Breast epithelium (tissue), 4 donors: ENCODE data around the gene NELL2. TPM values are rescaled to one million over a fixed set of nuclear protein-coding genes. Genes with fewer than 3 reads are reported as not detected.
"Not testable (repeated sequence)": the region's sequence is repeated elsewhere in the genome, so short reads cannot be mapped to it uniquely, and the experiment has no call there.

ENCODE experiments used
- DNase-seq, 2 donors: peaks; one replicate each; pipeline ENCODE4 v3.0.0-alpha.2; 2019; ENCODE audit warnings: low spot score in 2 of 2
- H3K27ac ChIP-seq, 2 donors: fragments of 200-600 bp; sonication (generic) in 1 of 2; one replicate each; pipeline ENCODE4 v1.5.1; 2016 to 2019; ENCODE audit warnings: mild to moderate bottlenecking in 1 of 2
- H3K27me3 ChIP-seq, 2 donors: fragments of 200-600 bp; sonication (generic) in 1 of 2; one replicate each; pipeline versions ENCODE4 v1.5.1 to v1.6.0; 2017 to 2019; ENCODE audit warnings: control low read depth in 1 of 2, mild to moderate bottlenecking in 1 of 2
- H3K36me3 ChIP-seq: fragments of 200-600 bp; one replicate; pipeline ENCODE4 v1.5.1; 2019
- H3K4me1 ChIP-seq, 2 donors: fragments of 200-600 bp; sonication (generic); one replicate each; pipeline ENCODE4 v1.5.1; 2016 to 2019; ENCODE audit warnings: control low read depth in 1 of 2
- H3K4me3 ChIP-seq, 3 donors: fragments of 200-600 bp; sonication (generic); 1 replicate in 2 of 3; 2 replicates in 1 of 3; pipeline ENCODE4 v1.5.1; 2016 to 2019; ENCODE audit warnings: mild to moderate bottlenecking in 3 of 3, moderate library complexity in 2 of 3
- H3K9me3 ChIP-seq, 2 donors: fragments of 200-600 bp; sonication (generic) in 1 of 2; one replicate each; pipeline ENCODE4 v1.5.1; 2016 to 2019; ENCODE audit warnings: control low read depth in 1 of 2
- POLR2A ChIP-seq: fragments of 450-650 bp; IDR thresholded peaks from one replicate; pipeline ENCODE4 v1.6.1; 2016; ENCODE audit warnings: antibody characterized with exemption, mild to moderate bottlenecking, moderate library complexity
- POLR2AphosphoS5 ChIP-seq, 3 donors: sonication (generic); formaldehyde crosslinking; IDR thresholded peaks; one replicate each; pipeline ENCODE4 v1.6.1; 2017; ENCODE audit warnings: antibody characterized with exemption in 3 of 3
- intact Hi-C: fragments of 100-400 bp; cut with DNase I; formaldehyde crosslinking; loops from one replicate; pipeline ENCODE4 v1.15.1; 2023; ENCODE audit warnings: low total_unique reads
- total RNA-seq, 3 donors: library from RNA; depleted of rRNA; stranded (reverse); fragments of >200 nt; gene quantifications; one replicate each; pipeline ENCODE4 v1.1.0, GENCODE V29; 2016
- TF ChIP-seq, protein P1 (sequence below), 3 donors: fragments of 450-650 bp; IDR thresholded peaks; one replicate each; pipeline ENCODE4 v1.5.1; 2016 to 2017; ENCODE audit warnings: antibody characterized with exemption in 3 of 3, mild to moderate bottlenecking in 3 of 3, moderate library complexity in 3 of 3

NELL2 gene
- total RNA-seq, 3 donors from 2014 or later, result 4.9 to 10.1 (median 9.9) TPM

DNA sequence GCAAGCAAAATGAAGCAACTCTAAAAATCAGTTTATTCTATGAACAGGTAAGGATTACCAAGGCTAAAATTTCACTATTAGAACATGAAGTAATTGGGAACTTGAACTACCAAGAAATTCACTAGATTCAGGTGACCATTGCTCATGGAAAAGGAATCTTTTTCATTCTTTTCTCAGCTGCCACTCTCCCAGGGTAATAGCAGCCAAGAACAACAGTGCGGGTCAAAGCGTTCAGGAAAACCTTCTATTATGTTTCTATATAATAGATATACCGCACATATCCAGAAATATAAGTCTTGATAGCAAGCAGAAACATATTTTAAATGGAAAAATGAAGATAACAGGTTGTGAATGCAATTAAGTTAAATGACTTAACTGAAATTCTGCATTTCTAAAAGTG lies 125.6 kb downstream of the NELL2 start:
- no peaks in the 10 kb centered on the region for H3K4me1 ChIP-seq
- no peak for TF ChIP-seq POLR2A
- TF ChIP-seq POLR2AphosphoS5 (IDR thresholded peaks at IDR 0.05), result no peak
- TF ChIP-seq, protein P1, sequence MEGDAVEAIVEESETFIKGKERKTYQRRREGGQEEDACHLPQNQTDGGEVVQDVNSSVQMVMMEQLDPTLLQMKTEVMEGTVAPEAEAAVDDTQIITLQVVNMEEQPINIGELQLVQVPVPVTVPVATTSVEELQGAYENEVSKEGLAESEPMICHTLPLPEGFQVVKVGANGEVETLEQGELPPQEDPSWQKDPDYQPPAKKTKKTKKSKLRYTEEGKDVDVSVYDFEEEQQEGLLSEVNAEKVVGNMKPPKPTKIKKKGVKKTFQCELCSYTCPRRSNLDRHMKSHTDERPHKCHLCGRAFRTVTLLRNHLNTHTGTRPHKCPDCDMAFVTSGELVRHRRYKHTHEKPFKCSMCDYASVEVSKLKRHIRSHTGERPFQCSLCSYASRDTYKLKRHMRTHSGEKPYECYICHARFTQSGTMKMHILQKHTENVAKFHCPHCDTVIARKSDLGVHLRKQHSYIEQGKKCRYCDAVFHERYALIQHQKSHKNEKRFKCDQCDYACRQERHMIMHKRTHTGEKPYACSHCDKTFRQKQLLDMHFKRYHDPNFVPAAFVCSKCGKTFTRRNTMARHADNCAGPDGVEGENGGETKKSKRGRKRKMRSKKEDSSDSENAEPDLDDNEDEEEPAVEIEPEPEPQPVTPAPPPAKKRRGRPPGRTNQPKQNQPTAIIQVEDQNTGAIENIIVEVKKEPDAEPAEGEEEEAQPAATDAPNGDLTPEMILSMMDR (IDR thresholded peaks at IDR 0.05), result no peak
- H3K4me3 ChIP-seq, result no peak overlapping the region
- no peaks in the 10 kb centered on the region for H3K9me3 ChIP-seq
- H3K27me3 ChIP-seq, result no peaks in the 10 kb centered on the region
- no peak for DNase-seq
- intact Hi-C loops, result loop anchor here (5.0 kb wide), 1 partner anchor 538 kb away; no protein-coding TSS in a partner anchor
- no peaks in the 10 kb centered on the region for H3K36me3 ChIP-seq
- no peak overlapping the region for H3K27ac ChIP-seq

DNA sequence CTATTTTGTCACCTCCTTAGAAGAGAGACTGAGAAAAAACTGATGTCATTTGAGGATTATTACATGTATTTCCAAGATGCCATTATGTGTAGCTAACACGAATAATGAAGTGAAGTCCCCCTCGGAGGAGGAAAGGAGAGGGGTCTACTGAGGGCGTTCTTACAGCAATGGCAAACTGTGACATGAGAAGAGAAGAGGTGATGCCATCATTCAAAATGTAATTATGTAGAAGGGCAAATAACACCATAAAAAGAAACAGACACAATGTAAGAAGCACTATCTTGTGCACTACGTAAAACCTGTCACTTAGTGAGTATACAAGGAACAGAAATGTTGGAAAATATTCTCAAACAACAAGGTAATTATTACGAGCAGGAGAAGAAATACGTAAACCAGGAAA lies 126.5 kb downstream of the NELL2 start:
- intact Hi-C loops, result no loop called here
- no peak overlapping the region for H3K27ac ChIP-seq
- H3K9me3 ChIP-seq, result no peaks in the 10 kb centered on the region
- no peaks in the 10 kb centered on the region for H3K36me3 ChIP-seq
- no peaks in the 10 kb centered on the region for H3K4me1 ChIP-seq
- TF ChIP-seq POLR2AphosphoS5 (IDR thresholded peaks at IDR 0.05) (no peak), POLR2A (no peak)
- TF ChIP-seq, protein P1 (IDR thresholded peaks at IDR 0.05), result no peak
- no peak for DNase-seq
- no peak overlapping the region for H3K4me3 ChIP-seq
- no peaks in the 10 kb centered on the region for H3K27me3 ChIP-seq

DNA sequence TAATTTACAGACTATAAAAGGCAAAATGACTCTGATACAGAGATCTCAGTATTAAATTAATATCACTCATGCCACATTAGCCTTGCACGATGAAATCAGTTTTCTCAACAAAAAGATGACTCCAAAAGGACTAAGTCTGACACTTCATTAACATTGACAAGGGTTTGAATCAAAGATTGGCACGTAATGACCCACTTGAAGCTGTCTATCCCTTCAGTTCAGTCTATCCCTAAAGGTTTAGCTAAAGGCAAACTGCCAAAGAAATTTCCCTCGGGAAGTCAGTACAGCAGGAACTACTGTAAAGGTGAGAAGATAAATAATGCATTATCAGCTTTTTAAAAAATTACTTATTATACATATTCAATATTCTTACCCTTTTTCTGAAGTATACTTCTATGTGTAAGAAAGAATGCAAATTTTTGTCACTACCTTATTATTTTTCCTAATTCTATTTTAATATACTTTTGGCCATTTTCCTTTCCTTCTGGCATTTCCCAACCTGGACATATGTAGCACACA lies 127.1 kb downstream of the NELL2 start:
- TF ChIP-seq POLR2A, result no peak
- TF ChIP-seq, protein P1 (IDR thresholded peaks at IDR 0.05), result no peak
- TF ChIP-seq POLR2AphosphoS5 (IDR thresholded peaks at IDR 0.05), result no peak
- H3K4me1 ChIP-seq, result no peaks in the 10 kb centered on the region
- DNase-seq, result no peak
- H3K27ac ChIP-seq, result no peak overlapping the region
- H3K27me3 ChIP-seq, result no peaks in the 10 kb centered on the region
- no peak overlapping the region for H3K4me3 ChIP-seq
- H3K9me3 ChIP-seq, result no peaks in the 10 kb centered on the region
- no peaks in the 10 kb centered on the region for H3K36me3 ChIP-seq
- intact Hi-C loops, result no loop called here

DNA sequence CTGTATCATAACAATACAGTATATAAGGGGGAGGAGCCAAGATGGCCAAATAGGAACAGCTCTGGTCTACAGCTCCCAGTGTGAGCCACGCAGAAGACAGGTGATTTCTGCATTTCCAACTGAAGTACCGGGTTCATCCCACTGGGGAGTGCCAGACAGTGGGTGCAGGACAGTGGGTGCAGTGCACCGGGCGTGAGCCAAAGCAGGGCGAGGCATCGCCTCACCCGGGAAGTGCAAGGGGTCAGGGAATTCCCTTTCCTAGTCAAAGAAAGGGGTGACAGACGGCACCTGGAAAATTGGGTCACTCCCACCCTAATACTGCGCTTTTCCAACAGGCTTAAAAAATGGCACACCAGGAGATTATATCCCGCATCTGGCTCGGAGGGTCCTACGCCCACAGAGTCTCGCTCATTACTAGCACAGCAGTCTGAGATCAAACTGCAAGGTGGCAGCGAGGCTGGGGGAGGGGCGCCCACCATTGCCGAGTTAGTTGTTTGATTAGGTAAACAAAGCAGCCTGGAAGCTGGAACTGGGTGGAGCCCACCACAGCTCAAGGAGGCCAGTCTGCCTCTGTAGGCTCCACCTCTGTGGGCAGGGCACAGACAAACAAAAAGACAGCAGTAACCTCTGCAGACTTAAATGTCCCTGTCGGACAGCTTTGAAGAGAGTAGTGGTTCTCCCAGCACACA lies 134.7 kb downstream of the NELL2 start:
- intact Hi-C loops, H3K27ac ChIP-seq, H3K36me3 ChIP-seq, H3K27me3 ChIP-seq, H3K4me3 ChIP-seq, DNase-seq, H3K9me3 ChIP-seq, H3K4me1 ChIP-seq: not testable (repeated sequence)

DNA sequence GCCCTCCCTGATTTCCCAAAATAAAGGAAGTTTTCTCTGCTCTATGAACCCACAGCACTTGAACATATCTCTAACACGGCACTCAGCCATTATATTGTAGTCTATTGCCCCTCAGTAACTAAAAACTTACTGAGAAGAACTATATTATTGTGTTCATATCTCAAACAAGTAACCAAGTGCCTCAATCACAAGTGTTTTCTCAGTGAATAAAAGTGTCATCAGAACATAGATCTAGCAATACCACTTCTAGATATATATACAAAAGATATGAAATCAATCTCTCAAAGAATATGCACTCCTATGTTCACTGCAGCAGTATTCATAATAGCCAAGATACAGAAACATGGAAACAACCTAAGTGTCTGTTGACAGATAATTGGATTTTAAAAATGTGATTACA lies 138.1 kb downstream of the NELL2 start:
- Histone ChIP-seq H3K27me3 (no peaks in the 10 kb centered on the region), H3K27ac (no peak overlapping the region), H3K36me3 (no peaks in the 10 kb centered on the region), H3K4me3 (no peak overlapping the region), H3K9me3 (peaks cover under 1 to 2% of the 10 kb centered on the region in 2 donors), H3K4me1 (no peaks in the 10 kb centered on the region)
- DNase-seq, result no peak
- intact Hi-C loops, result no loop called here
- TF ChIP-seq, protein P1 (IDR thresholded peaks at IDR 0.05), result no peak
- TF ChIP-seq POLR2A (no peak), POLR2AphosphoS5 (IDR thresholded peaks at IDR 0.05) (no peak)
